NT2/D1 (cell line): ENCODE results near the gene BMPR1A.
"Not testable (repeated sequence)": the region's sequence is repeated elsewhere in the genome, so short reads cannot be mapped to it uniquely, and the experiment has no call there.

Source experiments
- DNase-seq: peaks from one replicate; pipeline ENCODE4 v3.0.0-alpha.2; 2011; ENCODE audit warnings: low read depth, low spot score
- H3K27me3 ChIP-seq: 2 replicates; pipeline ENCODE4 v1.6.0; 2011; ENCODE audit warnings: mild to moderate bottlenecking; ENCODE audit not compliant: insufficient read length, insufficient read depth
- H3K36me3 ChIP-seq: 2 replicates; pipeline ENCODE4 v1.6.1; 2011; ENCODE audit warnings: mild to moderate bottlenecking, low read length, mixed read lengths; ENCODE audit not compliant: insufficient read depth, insufficient read length
- H3K4me1 ChIP-seq: 2 replicates; pipeline ENCODE4 v1.5.1; 2011; ENCODE audit not compliant: insufficient read depth, insufficient read length
- H3K4me3 ChIP-seq: 2 replicates; pipeline ENCODE4 v1.5.1; 2011; ENCODE audit warnings: low read depth; ENCODE audit not compliant: insufficient read length
- H3K9ac ChIP-seq: 2 replicates; pipeline ENCODE4 v1.6.0; 2011; ENCODE audit warnings: low read depth; ENCODE audit not compliant: insufficient read length
- H3K9me3 ChIP-seq: 2 replicates; pipeline ENCODE4 v1.5.1; 2011; ENCODE audit warnings: mild to moderate bottlenecking, low read length; ENCODE audit not compliant: insufficient read depth
- SUZ12 ChIP-seq: IDR thresholded peaks from 2 replicates; pipeline ENCODE4 v1.6.1; 2011; ENCODE audit not compliant: insufficient read length, insufficient read depth; ENCODE audit errors: extremely low read depth
- YY1 ChIP-seq: IDR thresholded peaks from 2 replicates; pipeline ENCODE4 v1.6.1; 2011; ENCODE audit not compliant: insufficient read length, insufficient read depth
- ZNF274 ChIP-seq: IDR thresholded peaks from 2 replicates; pipeline ENCODE4 v1.6.1; 2011; ENCODE audit warnings: mild to moderate bottlenecking, low read depth, low read length

The BMPR1A gene

DNA sequence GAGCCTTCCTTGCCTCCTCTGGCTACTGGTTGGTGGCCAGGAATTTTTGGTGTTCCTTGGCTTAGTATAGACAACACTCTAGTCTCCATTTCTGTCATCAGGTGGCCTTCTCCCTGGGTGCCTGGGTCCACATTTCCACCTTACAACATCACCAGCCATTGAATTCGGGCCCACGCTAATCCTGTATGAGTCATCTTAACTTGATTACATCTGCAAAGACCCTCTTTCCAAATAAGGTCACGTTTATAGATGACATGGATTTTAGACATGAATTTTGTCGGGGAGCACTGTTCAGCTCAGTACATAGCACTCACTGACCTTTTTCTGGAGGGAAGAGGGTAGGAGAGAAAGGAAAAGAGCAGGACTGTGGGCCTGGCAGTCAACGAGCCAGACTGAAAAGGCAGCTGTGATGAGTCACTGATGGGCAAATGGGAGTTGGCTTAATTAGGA, 161.6 kb downstream of the BMPR1A start:
- DNase-seq = no peak
- Histone ChIP-seq H3K4me3 (no peak overlapping the region), H3K36me3 (peaks cover 71% of the 10 kb centered on the region), H3K27me3 (no peaks in the 10 kb centered on the region), H3K9me3 (no peaks in the 10 kb centered on the region), H3K9ac (no peak overlapping the region), H3K4me1 (no peaks in the 10 kb centered on the region)
- TF ChIP-seq ZNF274 (no peak), YY1 (no peak)

GRCh38 chr10:86922553-86922961, 166.1 kb downstream of the BMPR1A start:
- no peak for DNase-seq
- Histone ChIP-seq H3K36me3 (peaks cover 58% of the 10 kb centered on the region), H3K9ac (no peak overlapping the region), H3K4me1 (no peaks in the 10 kb centered on the region), H3K9me3 (no peaks in the 10 kb centered on the region), H3K4me3 (no peak overlapping the region), H3K27me3 (no peaks in the 10 kb centered on the region)
- TF ChIP-seq YY1 (no peak), ZNF274 (no peak), SUZ12 (no peak)

DNA sequence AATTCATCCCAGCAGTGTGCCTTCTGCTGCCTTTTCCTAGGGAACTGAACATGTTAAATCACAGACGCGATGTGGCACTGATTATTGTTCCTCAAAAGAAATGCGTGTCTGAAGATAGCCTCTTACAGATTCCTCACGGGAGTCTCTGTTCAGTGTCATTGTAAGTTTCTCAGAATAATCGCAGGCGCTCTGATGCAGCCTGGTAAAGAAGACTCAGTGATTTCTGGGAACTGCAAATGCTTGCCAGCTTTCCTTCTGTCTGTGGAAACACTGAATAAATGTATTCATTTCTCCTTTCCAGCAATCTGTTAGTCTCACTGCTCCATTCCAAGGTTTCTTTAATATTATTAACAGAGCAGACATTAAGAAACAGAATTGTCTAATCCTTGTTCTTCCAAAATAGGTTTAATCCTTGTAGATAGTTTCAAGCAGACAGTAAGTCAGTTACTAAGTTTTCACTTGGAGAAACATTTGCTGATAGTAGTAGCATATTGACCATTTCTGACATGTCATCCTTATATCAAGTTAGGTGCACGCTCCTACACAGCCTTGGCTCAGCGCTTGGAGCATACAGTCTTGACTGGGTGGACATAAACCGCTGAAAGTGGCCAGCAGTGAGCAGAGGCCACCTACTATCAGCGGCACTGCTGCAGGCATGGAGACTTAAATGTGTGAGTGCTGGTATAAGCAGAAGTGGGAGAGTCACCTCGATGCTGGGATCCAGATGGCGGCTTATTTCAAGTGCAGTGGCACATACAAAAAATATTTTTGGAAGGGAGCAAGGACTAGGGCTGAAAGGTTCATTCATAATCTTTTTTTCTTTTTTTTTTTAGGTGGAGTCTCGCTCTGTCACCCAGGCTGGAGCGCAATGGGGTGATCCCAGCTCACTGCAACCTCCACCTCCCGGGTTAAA, 173.3 kb downstream of the BMPR1A start:
- H3K36me3 ChIP-seq = peaks cover 30% of the 10 kb centered on the region
- no peaks in the 10 kb centered on the region for H3K9me3 ChIP-seq
- H3K4me1 ChIP-seq = no peaks in the 10 kb centered on the region
- TF ChIP-seq YY1 (no peak), SUZ12 (no peak), ZNF274 (no peak)
- H3K4me3 ChIP-seq = no peak overlapping the region
- DNase-seq = no peak
- H3K9ac ChIP-seq = no peak overlapping the region
- no peaks in the 10 kb centered on the region for H3K27me3 ChIP-seq

GRCh38 chr10:86931872-86932271, 175.5 kb downstream of the BMPR1A start:
- Histone ChIP-seq H3K4me3 (no peak overlapping the region), H3K27me3 (no peaks in the 10 kb centered on the region), H3K36me3 (peaks cover 23% of the 10 kb centered on the region), H3K4me1 (no peaks in the 10 kb centered on the region), H3K9ac (no peak overlapping the region), H3K9me3 (no peaks in the 10 kb centered on the region)
- no peak for TF ChIP-seq ZNF274
- no peak for TF ChIP-seq SUZ12
- TF ChIP-seq YY1 = no peak
- DNase-seq = no peak

DNA sequence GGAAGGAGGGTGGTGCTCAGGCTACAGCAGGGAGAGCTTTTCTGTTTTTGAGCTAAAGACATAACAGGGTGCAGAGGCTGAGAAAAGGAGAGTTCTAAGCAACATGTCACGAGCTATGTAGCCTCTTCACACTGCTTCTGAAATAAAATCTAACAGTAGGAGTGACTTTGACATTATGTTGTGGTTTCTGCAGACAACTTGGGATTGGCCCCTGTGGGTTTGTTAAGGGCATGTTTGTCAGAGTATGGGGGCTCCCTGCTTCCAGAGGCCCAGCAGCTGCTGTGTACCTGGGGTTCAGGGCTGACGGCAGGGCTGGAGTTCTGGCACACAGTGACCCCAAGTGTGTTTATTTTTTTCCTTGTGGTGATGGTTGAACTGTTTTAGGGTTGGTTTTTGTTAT, 176.3 kb downstream of the BMPR1A start:
- H3K9ac ChIP-seq = no peak overlapping the region
- no peaks in the 10 kb centered on the region for H3K9me3 ChIP-seq
- no peak for DNase-seq
- H3K27me3 ChIP-seq = no peaks in the 10 kb centered on the region
- TF ChIP-seq SUZ12 = no peak
- TF ChIP-seq ZNF274 = no peak
- TF ChIP-seq YY1 = no peak
- H3K4me1 ChIP-seq = no peaks in the 10 kb centered on the region
- H3K4me3 ChIP-seq = no peak overlapping the region
- peaks cover 17% of the 10 kb centered on the region for H3K36me3 ChIP-seq

- H3K4me3 ChIP-seq, DNase-seq: not testable (repeated sequence)
- peaks cover 15% of the 10 kb centered on the region for H3K36me3 ChIP-seq
Measured at GRCh38 chr10:86934162-86934711, 177.8 kb downstream of the BMPR1A start.

DNA sequence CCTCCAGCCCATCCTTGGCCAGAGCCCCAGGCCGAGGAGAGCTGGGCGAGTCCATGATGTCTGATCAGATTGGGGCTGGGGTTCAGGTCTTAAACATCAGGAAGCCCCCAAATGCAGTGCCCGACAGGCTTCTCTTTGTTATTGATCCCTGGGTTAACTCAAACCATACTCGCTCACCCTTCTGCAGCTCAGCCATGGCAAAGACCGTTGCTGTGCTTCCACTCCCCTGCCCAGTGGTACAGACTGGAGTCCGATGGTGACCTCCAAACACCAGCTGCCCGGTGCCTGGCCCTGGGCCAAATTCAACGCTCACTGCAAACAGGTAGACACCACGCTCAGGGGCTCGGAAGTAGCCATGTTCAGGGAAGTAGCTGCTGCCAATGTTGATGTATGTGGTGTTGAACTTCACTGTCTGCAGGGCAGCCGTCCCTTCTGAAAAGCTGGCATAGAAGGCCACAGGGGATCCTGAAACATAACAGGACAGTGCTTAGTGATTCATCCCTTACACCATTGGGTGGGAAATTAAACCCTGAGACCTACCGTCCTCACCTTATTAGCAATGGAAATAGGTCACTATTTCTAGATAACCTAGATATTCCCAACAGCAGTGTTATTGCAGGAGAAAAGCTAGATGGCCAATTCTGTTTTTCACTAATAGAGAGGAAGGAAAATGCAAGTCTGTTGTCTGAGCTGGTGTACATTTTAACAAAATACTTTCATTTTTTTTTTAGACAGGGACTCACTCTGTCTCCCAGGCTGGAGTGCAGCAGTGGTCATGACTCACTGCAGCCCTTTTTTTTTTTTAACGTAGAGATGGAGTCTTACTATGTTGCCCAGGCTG, 180.5 kb downstream of the BMPR1A start:
- H3K27me3 ChIP-seq = no peaks in the 10 kb centered on the region
- no peak overlapping the region for H3K4me3 ChIP-seq
- DNase-seq = no peak
- no peak overlapping the region for H3K9ac ChIP-seq
- H3K9me3 ChIP-seq = no peaks in the 10 kb centered on the region
- TF ChIP-seq ZNF274 (no peak), SUZ12 (no peak), YY1 (no peak)
- peaks cover 2% of the 10 kb centered on the region for H3K4me1 ChIP-seq
- H3K36me3 ChIP-seq = no peaks in the 10 kb centered on the region

More at GRCh38 chr10:86934162-86934711, 177.8 kb downstream of the BMPR1A start:
- not testable (repeated sequence) for H3K9ac ChIP-seq, H3K9me3 ChIP-seq, H3K4me1 ChIP-seq, H3K27me3 ChIP-seq
